ENCODE results near the gene GSN. TPM values are rescaled to one million over a fixed set of nuclear protein-coding genes. Genes with fewer than 3 reads are reported as not detected.

The GSN gene
- total and polyA plus RNA-seq, 4 donors = 133 to 468 (median 233) TPM

- no peak overlapping the region for H3K27ac ChIP-seq (ENCODE audit: low read depth in 1 of 2, low read length in 1 of 2)
- ATAC-seq (ENCODE audit: insufficient read depth, low FRiP score) (no peak), DNase-seq (no peak)
- peaks cover 0 to 9% (median 0%) of the 10 kb centered on the region in 5 donors for H3K4me1 ChIP-seq (ENCODE audit: control insufficient read depth in 5 of 5, insufficient read depth in 5 of 5, low read length in 5 of 5)
- H3K36me3 ChIP-seq (ENCODE audit: control insufficient read depth in 4 of 4, insufficient read depth in 4 of 4, low read length in 4 of 4) = peaks cover 10 to 41% (median 24%) of the 10 kb centered on the region in 4 donors
- no peaks in the 10 kb centered on the region for H3K9me3 ChIP-seq (ENCODE audit: control insufficient read depth in 4 of 4, insufficient read depth in 3 of 4, low read length in 3 of 4)
- TF ChIP-seq CTCF (IDR thresholded peaks at IDR 0.05; ENCODE audit: control extremely low read depth, extremely low read depth) = no peak
- H3K27me3 ChIP-seq (ENCODE audit: control insufficient read depth in 3 of 3, insufficient read depth in 3 of 3, low read length in 2 of 3) = no peaks in the 10 kb centered on the region
- H3K9ac ChIP-seq (ENCODE audit: insufficient read depth in 1 of 2, low read length in 2 of 2) = no peak overlapping the region
- H3K4me3 ChIP-seq = no peak overlapping the region
- WGBS, 2 donors = 85 to 87% methylated on average over 4 of the region's 4 CpGs
Measured at GRCh38 chr9:121336665-121337064, 68.7 kb downstream of the GSN start.

GRCh38 chr9:121339437-121339836 lies 71.5 kb downstream of the GSN start:
- no peak overlapping the region for H3K4me3 ChIP-seq
- H3K27me3 ChIP-seq (ENCODE audit: control insufficient read depth in 3 of 3, insufficient read depth in 3 of 3, low read length in 2 of 3) = no peaks in the 10 kb centered on the region
- peaks cover 0 to 15% (median 5%) of the 10 kb centered on the region in 5 donors for H3K4me1 ChIP-seq (ENCODE audit: control insufficient read depth in 5 of 5, insufficient read depth in 5 of 5, low read length in 5 of 5)
- 74 to 84% methylated on average over 2 of the region's 2 CpGs for WGBS, 2 donors
- no peak overlapping the region for H3K27ac ChIP-seq (ENCODE audit: low read depth in 1 of 2, low read length in 1 of 2)
- no peak overlapping the region for H3K9ac ChIP-seq (ENCODE audit: insufficient read depth in 1 of 2, low read length in 2 of 2)
- H3K36me3 ChIP-seq (ENCODE audit: control insufficient read depth in 4 of 4, insufficient read depth in 4 of 4, low read length in 4 of 4) = peaks cover 10 to 45% (median 31%) of the 10 kb centered on the region in 4 donors
- no peak for TF ChIP-seq CTCF (IDR thresholded peaks at IDR 0.05; ENCODE audit: control extremely low read depth, extremely low read depth)
- H3K9me3 ChIP-seq (ENCODE audit: control insufficient read depth in 4 of 4, insufficient read depth in 3 of 4, low read length in 3 of 4) = no peaks in the 10 kb centered on the region
- no peak for DNase-seq
- ATAC-seq (ENCODE audit: insufficient read depth, low FRiP score) = no peak

GRCh38 chr9:121340676-121341392 lies 72.9 kb downstream of the GSN start:
- H3K9ac ChIP-seq (ENCODE audit: insufficient read depth in 1 of 2, low read length in 2 of 2) = no peak overlapping the region
- peaks cover 10 to 51% (median 31%) of the 10 kb centered on the region in 4 donors for H3K36me3 ChIP-seq (ENCODE audit: control insufficient read depth in 4 of 4, insufficient read depth in 4 of 4, low read length in 4 of 4)
- ATAC-seq (ENCODE audit: insufficient read depth, low FRiP score) (no peak), DNase-seq (no peak)
- H3K27ac ChIP-seq (ENCODE audit: low read depth in 1 of 2, low read length in 1 of 2) = no peak overlapping the region
- H3K4me3 ChIP-seq = no peak overlapping the region
- no peak for TF ChIP-seq CTCF (IDR thresholded peaks at IDR 0.05; ENCODE audit: control extremely low read depth, extremely low read depth)
- no peaks in the 10 kb centered on the region for H3K9me3 ChIP-seq (ENCODE audit: control insufficient read depth in 4 of 4, insufficient read depth in 3 of 4, low read length in 3 of 4)
- WGBS, 2 donors = 98% methylated on average over 6 of the region's 6 CpGs
- no peaks in the 10 kb centered on the region for H3K27me3 ChIP-seq (ENCODE audit: control insufficient read depth in 3 of 3, insufficient read depth in 3 of 3, low read length in 2 of 3)
- peaks cover 2 to 21% (median 10%) of the 10 kb centered on the region in 5 donors for H3K4me1 ChIP-seq (ENCODE audit: control insufficient read depth in 5 of 5, insufficient read depth in 5 of 5, low read length in 5 of 5)
